HG03139 (cell line): ENCODE results near the gene NGFR.

Source experiments
- ATAC-seq: cut with Tn5 transposase; IDR thresholded peaks from one replicate; pipeline ENCODE4 v1.9.1; 2021; ENCODE audit not compliant: unreplicated experiment

Gene NGFR

GRCh38 chr17:49514071-49514721 is 19.1 kb downstream of the NGFR start:
- ATAC-seq: no peak

DNA sequence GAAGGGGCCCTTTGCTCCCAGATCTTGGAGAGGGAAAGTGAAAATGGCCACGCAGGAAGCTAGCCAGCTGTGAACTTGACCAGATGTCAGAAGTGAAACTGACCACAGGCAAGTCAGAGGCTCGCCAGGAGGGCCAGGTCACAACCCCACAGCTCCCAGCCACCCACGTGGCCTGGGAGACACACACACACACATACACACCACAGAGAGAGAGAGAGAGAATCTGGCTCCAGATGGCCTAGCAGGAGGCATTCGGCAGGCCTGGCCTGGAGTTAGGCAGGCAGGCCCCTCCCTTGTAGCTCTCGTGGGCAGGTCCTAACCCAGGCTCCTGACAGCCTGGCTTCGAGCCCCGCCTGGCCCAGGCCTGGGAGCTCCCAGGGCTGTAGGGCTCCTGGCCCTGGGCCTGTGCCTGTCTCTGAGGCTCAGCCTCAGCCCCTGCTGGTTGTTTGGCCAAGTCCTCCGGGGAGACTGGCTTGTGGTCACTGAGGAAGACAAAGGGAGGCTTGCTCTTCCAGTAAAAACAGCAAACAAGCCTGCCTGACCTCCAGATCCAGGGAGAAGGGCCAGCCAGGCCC is 20.2 kb downstream of the NGFR start:
- ATAC-seq: peak; percentile 71

DNA sequence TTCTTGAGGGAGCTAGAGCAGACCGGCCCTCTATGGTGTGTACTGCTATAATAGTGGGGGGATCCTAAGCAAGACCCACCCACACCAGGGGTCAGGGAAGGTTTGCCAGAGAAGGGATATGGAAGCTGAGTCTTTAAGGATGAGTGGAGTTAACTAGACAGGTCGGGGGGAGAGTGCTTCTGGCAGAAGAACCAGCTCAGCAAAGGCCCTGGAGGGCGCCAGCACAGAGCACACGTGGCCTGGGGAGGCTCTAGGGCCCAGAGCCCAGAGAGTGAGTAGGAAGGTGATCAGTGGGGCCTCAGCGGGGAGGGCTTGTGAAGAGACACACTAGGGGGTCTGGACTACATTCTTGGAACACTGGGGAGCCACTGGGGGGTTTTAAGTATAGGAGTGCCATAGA is 21.1 kb downstream of the NGFR start:
- no peak for ATAC-seq

- no peak for ATAC-seq
Observed at GRCh38 chr17:49518346-49519078, 23.4 kb downstream of the NGFR start.

GRCh38 chr17:49519781-49520180 is 24.7 kb downstream of the NGFR start:
- no peak for ATAC-seq

GRCh38 chr17:49520386-49521087 is 25.4 kb downstream of the NGFR start:
- ATAC-seq: no peak

DNA sequence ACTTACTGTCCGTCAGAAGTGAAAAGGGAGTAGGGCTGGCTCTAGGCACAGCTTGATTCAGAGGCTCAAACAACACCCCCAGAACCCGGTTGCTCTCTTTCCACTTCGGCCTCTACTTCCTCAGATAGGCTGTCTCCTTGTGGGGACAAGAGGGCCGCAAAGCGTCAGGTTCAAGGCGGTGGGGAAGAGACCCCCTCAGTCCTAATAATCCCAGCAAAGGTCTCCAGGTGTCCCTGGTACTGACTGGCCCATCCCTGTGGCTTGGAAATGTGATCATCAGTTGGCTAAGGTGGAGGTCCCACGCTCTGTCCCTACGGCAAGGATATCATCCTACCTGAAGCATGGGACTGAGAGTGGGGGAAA is 26.0 kb downstream of the NGFR start:
- ATAC-seq: no peak

GRCh38 chr17:49521471-49522356 is 26.6 kb downstream of the NGFR start:
- no peak for ATAC-seq

GRCh38 chr17:49522357-49522890 is 27.3 kb downstream of the NGFR start:
- ATAC-seq: no peak

- no peak for ATAC-seq
Observed at GRCh38 chr17:49523196-49523595, 28.1 kb downstream of the NGFR start.

DNA sequence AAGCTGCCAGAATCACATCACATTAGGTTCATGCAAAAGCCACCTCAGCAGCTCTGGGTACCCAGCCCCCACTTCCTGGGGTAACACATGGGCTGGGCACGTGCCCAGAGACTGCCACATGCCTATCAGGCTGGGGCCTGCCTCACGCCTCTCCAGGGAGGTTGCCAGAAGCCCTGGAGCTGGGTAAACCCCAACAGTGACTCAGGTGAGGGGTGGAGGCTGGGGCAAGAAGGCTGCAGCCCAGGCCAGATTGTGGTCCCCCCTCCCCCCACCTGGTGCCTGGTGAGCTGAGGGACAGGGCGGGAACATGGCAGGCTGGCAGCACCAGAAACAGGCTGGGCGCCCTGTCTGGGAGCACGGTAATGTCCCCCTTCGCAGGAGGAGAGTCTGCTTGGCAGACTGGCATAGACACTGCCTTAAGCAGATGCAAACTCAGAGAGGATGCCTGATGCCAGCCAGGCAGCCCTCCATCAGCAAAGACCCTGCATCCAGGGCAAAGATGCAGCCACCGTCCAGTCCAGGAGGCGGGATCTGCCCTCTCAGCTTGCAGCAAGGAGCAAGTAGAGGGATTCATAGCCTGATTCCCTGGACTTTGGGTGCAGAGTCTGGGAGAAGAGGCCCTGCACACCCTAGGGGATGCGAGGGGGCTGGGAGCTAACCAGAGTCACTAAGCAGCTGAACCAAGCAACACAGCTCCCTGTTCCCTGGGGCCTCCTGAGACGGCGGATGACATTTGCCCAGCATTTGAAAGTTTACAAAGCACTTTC is 28.8 kb downstream of the NGFR start:
- no peak for ATAC-seq

- no peak for ATAC-seq
Observed at GRCh38 chr17:49524473-49525359, 29.6 kb downstream of the NGFR start.

DNA sequence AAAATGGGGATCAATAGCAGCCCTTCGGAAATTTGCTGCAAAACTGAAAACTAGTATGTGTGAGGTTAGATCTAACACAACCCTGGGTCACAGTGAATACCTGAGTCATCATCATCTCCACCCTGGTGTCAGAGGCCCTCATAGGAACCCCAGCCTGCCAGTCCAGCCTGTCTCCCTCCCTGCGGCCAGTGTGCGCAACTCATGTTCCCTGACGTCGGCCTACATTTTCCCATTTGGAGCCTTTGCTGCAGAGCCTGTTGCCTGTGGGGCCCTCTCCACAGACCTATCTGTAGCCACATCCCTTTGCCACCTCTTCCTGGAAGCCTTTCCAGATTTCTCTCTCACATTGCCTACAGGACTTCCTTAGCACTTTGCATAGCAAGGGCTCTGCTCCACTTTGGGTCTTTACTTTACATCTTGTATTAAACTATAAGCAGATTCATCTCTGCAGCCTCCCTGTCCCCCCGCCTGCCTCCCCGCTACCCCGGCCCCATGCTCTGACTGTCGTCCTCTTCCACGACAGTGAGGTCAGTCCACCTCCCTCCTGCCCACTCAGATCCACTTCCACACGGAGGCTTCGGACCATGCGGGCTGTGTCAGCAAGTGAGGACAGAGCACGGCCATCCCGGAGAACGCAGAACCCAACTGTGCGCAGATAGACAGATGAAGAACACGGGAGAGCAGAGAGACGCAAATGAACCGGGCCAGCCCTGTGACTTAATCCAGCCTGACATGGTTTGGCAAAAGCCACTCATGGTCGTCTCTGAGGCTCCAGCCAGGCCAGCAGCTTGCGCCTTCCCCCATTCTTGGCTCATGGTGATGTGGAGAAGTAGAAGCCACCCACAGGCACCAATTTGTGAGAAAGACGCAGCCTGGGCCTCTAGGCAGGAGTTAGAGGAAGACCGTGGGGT is 31.0 kb downstream of the NGFR start:
- no peak for ATAC-seq

DNA sequence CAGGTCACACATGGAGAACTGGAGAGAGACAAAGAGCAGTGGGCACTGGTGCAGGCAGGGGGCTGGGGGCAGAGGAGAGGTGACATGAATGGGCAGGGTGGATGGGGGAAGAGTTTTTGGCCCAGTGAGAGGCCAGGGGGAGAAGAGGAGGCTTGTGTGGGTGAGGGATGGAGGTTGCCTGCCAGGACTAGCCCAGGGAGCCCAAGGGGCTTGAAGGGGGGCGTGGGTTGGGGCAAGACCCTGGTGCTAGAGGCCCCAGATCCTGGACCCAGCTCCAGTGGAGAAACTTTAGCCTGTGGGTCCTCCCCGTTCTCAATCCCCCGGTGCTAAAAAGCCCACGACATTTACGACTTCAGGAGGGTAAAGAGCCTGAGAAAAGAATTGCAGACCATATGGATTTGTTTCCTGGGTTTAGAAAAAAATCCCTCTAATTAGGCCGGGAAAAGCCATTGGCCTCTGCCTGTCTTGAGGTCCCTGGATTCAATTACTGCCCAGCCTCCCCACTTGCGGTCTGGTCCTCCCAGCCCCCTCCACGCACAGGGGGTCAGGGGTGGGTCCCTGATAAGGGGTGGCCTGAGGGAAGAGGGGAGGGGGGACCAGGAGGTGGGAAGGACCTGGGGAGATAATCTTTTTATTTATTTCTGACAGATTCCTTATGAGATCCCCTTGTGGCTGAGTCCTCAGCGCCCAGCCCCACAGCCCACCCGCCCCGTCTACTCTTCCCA is 33.0 kb downstream of the NGFR start:
- no peak for ATAC-seq

- no peak for ATAC-seq
Observed at GRCh38 chr17:49528966-49529365, 33.9 kb downstream of the NGFR start.

DNA sequence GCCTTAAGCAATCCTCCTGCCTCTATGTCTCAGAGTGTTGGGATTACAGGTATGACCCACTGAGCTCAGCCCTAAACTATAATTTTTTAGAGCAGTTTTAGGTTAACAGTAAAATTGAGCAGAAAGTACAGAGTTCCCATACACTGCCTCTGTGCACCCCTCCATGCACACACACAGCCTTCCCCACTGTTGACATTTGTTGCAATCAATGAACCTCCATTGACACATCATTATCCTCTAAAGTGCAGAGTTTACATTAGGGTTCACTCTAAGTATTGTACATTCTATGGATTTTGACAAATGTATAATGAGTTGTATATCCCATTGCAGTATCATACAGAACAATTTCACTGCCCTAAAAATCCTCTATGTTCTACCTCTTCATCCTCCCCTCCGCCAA is 35.0 kb downstream of the NGFR start:
- no peak for ATAC-seq

DNA sequence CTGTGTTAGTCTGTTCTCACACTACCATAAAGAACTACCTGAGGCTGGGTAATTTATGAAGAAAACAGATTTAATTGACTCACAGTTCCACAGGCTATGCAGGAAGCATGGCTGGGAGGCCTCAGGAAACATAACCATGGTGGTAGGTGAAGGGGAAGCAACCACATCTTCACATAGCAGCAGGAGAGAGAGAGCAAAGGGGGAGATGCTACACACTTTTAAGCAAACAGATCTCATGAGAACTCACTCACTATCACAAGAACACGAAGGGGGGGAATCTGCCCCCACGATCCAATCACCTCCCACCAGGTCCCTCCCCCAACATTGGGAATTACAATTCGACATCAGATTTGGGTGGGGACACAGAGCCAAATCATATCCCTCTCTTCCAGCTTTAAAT is 48.8 kb downstream of the NGFR start:
- no peak for ATAC-seq
